Ovary (tissue), 9 donors: ENCODE data around the gene AATK. TPM values are rescaled to one million over a fixed set of nuclear protein-coding genes. Genes with fewer than 3 reads are reported as not detected.

Source experiments
- DNase-seq, 5 donors: peaks; one replicate each; pipeline ENCODE4 v3.0.0-alpha.2; 2019 to 2020
- H3K27ac ChIP-seq, 2 donors: fragments of 200-600 bp; one replicate each; pipeline versions ENCODE4 v1.5.1 to v1.8.0; 2019 to 2022
- H3K27me3 ChIP-seq: fragments of 200-600 bp; one replicate; pipeline ENCODE4 v1.8.0; 2022
- H3K36me3 ChIP-seq: fragments of 200-600 bp; sonication (generic); one replicate; pipeline ENCODE4 v1.5.1; 2019
- H3K4me1 ChIP-seq: one replicate; pipeline ENCODE4 v1.8.1; 2013; ENCODE audit warnings: mild to moderate bottlenecking, moderate library complexity; ENCODE audit not compliant: insufficient read depth
- H3K4me3 ChIP-seq: fragments of 200-600 bp; sonication (generic); one replicate; pipeline ENCODE4 v1.5.1; 2017
- H3K9me3 ChIP-seq, 2 donors: fragments of 200-600 bp in 1 of 2; sonication (generic) in 1 of 2; one replicate each; pipeline versions ENCODE4 v1.5.1 to v1.8.1; 2013 to 2019; ENCODE audit warnings: mild to moderate bottlenecking in 1 of 2, moderate library complexity in 1 of 2
- EP300 ChIP-seq: sonication (generic); formaldehyde crosslinking; IDR thresholded peaks from one replicate; pipeline ENCODE4 v1.6.1; 2017; ENCODE audit warnings: antibody characterized with exemption
- POLR2A ChIP-seq: fragments of 450-650 bp; IDR thresholded peaks from one replicate; pipeline ENCODE4 v1.6.1; 2017; ENCODE audit warnings: antibody characterized with exemption, mild to moderate bottlenecking, moderate library complexity
- WGBS, 3 donors: extraction: QIAGEN DNeasy Blood & Tissue Kit in 1 of 3; methylation state at CpG; one replicate each; pipeline versions ENCODE4 v1.1.5 to v1.1.7; 2013 to 2017; 5-methylcytosine and 5-hydroxymethylcytosine counted together
- intact Hi-C, 4 donors: fragments of 100-400 bp; cut with DNase I; formaldehyde crosslinking; loops; one replicate each; pipeline versions ENCODE4 v1.11.0 to v1.15.1; 2022 to 2023
- microRNA counts: library from miRNA; unstranded; fragments of <30 nt; microRNA quantifications from one replicate; lab custom pipeline; 2016
- microRNA-seq, 3 donors: library from miRNA; unstranded; fragments of <30 nt; microRNA quantifications; one replicate each; pipeline versions ENCODE4 to v1.2.0, GENCODE V29; 2019 to 2020
- polyA plus RNA-seq, 2 donors: library from polyadenylated mRNA; stranded (reverse); fragments of 200-250 nt in 1 of 2; fragments of 350-450 nt in 1 of 2; fragmentation: Illumina TruSeq in 1 of 2; extraction: RNeasy Lipid Tissue Mini Kit (QIAGEN cat#74804) in 1 of 2; gene quantifications; one replicate each; pipeline ENCODE4 v1.2.3, GENCODE V29; 2013 to 2014
- small RNA-seq: library from RNA; depleted of rRNA; stranded (forward); fragments of <200 nt; gene quantifications from one replicate; pipeline ENCODE3, GENCODE V24; 2016
- total RNA-seq, 7 donors: library from RNA; depleted of rRNA in 2 of 7; stranded (reverse); fragments of >200 nt in 2 of 7; fragmentation: NEBNext Ultra II Directional in 3 of 7; extraction: Animal tissue kit (Norgen Biotek cat#: 25700) in 3 of 7; gene quantifications; one replicate each; pipeline versions ENCODE4 v1.1.0 to v1.2.4, GENCODE V29; 2016 to 2023
- TF ChIP-seq, protein P1 (sequence below), 3 donors: fragments of 450-650 bp in 2 of 3; fragments of 200-600 bp in 1 of 3; IDR thresholded peaks; one replicate each; pipeline versions ENCODE4 v1.5.1 to v1.8.0; 2016 to 2022; ENCODE audit warnings: antibody characterized with exemption in 3 of 3, mild to moderate bottlenecking in 1 of 3
- donor health status: DM: no; HTN: no; CAD: no; lungs with moderate emphysema.
- donor health status: DM: no; HTN: no; CAD: no.
- donor health status: Bipolar disorder and iron deficiency.
- donor health status: DM: yes; HTN: yes; CAD: no.
- donor health status: DM: no; HTN: no; CAD: no.
- donor health status: DM: yes; HTN: yes; CAD: no.

AATK gene
- total and polyA plus RNA-seq, 9 donors, result 0.23 to 3.1 (median 1.5) TPM

DNA sequence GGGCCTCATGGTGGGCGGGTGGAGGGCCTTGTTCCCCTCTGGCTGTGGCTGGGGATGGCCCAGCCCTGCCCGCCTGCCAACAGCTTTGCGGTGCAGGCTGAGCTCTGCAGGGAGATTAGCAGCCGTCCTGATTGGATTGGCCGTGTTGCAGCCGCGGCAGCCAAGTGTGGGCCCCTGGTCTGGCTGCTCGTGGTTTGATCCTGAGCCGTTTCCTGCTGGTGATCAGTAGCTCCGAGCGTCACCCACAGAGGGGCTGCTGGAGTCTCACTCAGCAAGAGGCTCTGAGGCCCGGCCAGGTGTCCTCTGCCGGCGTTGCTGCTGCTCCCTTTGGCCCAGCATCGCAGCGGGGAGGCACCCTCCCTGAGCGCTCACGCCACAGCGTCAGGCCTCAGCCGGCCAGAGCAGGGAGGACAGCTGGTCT is 98.6 kb downstream of the AATK start:
- no peak overlapping the region for H3K27ac ChIP-seq
- no peak for DNase-seq
- intact Hi-C loops, result no loop called here
- no peak overlapping the region for H3K4me3 ChIP-seq
- no peak for TF ChIP-seq EP300
- TF ChIP-seq POLR2A, result no peak
- TF ChIP-seq, protein P1, sequence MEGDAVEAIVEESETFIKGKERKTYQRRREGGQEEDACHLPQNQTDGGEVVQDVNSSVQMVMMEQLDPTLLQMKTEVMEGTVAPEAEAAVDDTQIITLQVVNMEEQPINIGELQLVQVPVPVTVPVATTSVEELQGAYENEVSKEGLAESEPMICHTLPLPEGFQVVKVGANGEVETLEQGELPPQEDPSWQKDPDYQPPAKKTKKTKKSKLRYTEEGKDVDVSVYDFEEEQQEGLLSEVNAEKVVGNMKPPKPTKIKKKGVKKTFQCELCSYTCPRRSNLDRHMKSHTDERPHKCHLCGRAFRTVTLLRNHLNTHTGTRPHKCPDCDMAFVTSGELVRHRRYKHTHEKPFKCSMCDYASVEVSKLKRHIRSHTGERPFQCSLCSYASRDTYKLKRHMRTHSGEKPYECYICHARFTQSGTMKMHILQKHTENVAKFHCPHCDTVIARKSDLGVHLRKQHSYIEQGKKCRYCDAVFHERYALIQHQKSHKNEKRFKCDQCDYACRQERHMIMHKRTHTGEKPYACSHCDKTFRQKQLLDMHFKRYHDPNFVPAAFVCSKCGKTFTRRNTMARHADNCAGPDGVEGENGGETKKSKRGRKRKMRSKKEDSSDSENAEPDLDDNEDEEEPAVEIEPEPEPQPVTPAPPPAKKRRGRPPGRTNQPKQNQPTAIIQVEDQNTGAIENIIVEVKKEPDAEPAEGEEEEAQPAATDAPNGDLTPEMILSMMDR (IDR thresholded peaks at IDR 0.05), result no peak
- no peaks in the 10 kb centered on the region for H3K9me3 ChIP-seq
- no peaks in the 10 kb centered on the region for H3K36me3 ChIP-seq
- H3K4me1 ChIP-seq, result no peaks in the 10 kb centered on the region
- no peaks in the 10 kb centered on the region for H3K27me3 ChIP-seq
- WGBS, 3 donors, result 58 to 72% (median 68%) methylated on average over 10 to 20 of the region's 20 CpGs

MicroRNA genes within 50 kb of the gene (microRNA counts, 767-probe panel; counts per million panel counts)
- microRNA hsa-miR-1250 (lab: Ali Mortazavi, UCI) (530 counts per million, percentile 78 among the panel's probes with 10 or more counts), microRNA hsa-miR-338-3p (lab: Ali Mortazavi, UCI) (2,362 counts per million, percentile 82 among the panel's probes with 10 or more counts), microRNA hsa-miR-338-5p (lab: Ali Mortazavi, UCI) (530 counts per million, percentile 78 among the panel's probes with 10 or more counts), microRNA hsa-miR-657 (lab: Ali Mortazavi, UCI) (530 counts per million, percentile 78 among the panel's probes with 10 or more counts)

Small RNA genes within 50 kb of the gene (microRNA-seq; reads per million reads assigned to microRNA genes)
- 0 to 0.16 (median 0) reads per million in 3 donors for gene MIR1250
- 0 reads per million in 3 donors for gene MIR3065
- 0 reads per million in 3 donors for gene MIR338
- 0 reads per million in 3 donors for gene MIR657

Small RNA genes within 50 kb of the gene (small RNA-seq; reads per million reads assigned to genes)
- gene MIR1250 (not detected), gene MIR3065 (0.30 reads per million), gene MIR657 (not detected)

Other genes starting within 250 kb of the AATK start
- gene CHMP6, start 174.4 kb downstream of the AATK start, total RNA-seq, result 10 to 100 TPM; 18.5 to 29.7 (median 26.5) TPM
- 10 to 100 TPM; 25.6 to 27.5 TPM for gene CHMP6, start 174.4 kb downstream of the AATK start, polyA plus RNA-seq
- 10 to 100 TPM; 13.8 to 80.6 (median 30.1) TPM for gene BAIAP2, start 131.1 kb downstream of the AATK start, total RNA-seq
- 10 to 100 TPM; 12.0 to 21.5 TPM for gene BAIAP2, start 131.1 kb downstream of the AATK start, polyA plus RNA-seq
- not detected for gene PVALEF, start 714 bp downstream of the AATK start, total RNA-seq
- gene PVALEF, start 714 bp downstream of the AATK start, polyA plus RNA-seq, result not detected
- gene CEP131, start 56.7 kb upstream of the AATK start, total RNA-seq, result 10 to 100 TPM in 3 of 7 donors, 1 to 10 TPM in 4; 5.5 to 10.7 (median 8.8) TPM
- gene CEP131, start 56.7 kb upstream of the AATK start, polyA plus RNA-seq, result 1 to 10 TPM in 1 of 2 donors, under 1 TPM in 1; 0.22 to 9.9 TPM
- gene TEPSIN, start 72.8 kb upstream of the AATK start, total RNA-seq, result 10 to 100 TPM; 15.8 to 30.2 (median 25.3) TPM
- gene TEPSIN, start 72.8 kb upstream of the AATK start, polyA plus RNA-seq, result 10 to 100 TPM in 1 of 2 donors, 1 to 10 TPM in 1; 2.5 to 21.8 TPM
- 10 to 100 TPM; 26.6 to 66.3 (median 33.9) TPM for gene NDUFAF8, start 73.1 kb upstream of the AATK start, total RNA-seq
- gene NDUFAF8, start 73.1 kb upstream of the AATK start, polyA plus RNA-seq, result 10 to 100 TPM; 14.6 to 53.4 TPM
- gene SLC38A10, start 129.1 kb upstream of the AATK start, total RNA-seq, result 10 to 100 TPM; 46.6 to 75.7 (median 68.8) TPM
- 10 to 100 TPM; 11.5 to 57.7 TPM for gene SLC38A10, start 129.1 kb upstream of the AATK start, polyA plus RNA-seq
- gene BAHCC1, start 229.2 kb upstream of the AATK start, total RNA-seq, result 10 to 100 TPM in 6 of 7 donors, 1 to 10 TPM in 1; 7.6 to 31.9 (median 24.2) TPM
- 10 to 100 TPM in 1 of 2 donors, 1 to 10 TPM in 1; 1.9 to 16.0 TPM for gene BAHCC1, start 229.2 kb upstream of the AATK start, polyA plus RNA-seq